AG04450 (cell line): ENCODE results near the gene TMC3. TPM values are rescaled to one million over a fixed set of nuclear protein-coding genes. Genes with fewer than 3 reads are reported as not detected.
"Not testable (repeated sequence)": the region's sequence is repeated elsewhere in the genome, so short reads cannot be mapped to it uniquely, and the experiment has no call there.

ENCODE experiments used
- CTCF ChIA-PET: fragments of 300-600, 350-600 bp; formaldehyde crosslinking; extraction: SDS; loops from one replicate; lab custom pipeline; 2022; ENCODE audit warnings: antibody characterized with exemption, inconsistent platforms; lab: Charles Lee
- POLR2A ChIA-PET: fragments of 350-600 bp; formaldehyde crosslinking; extraction: SDS; loops from one replicate; lab custom pipeline; 2021; ENCODE audit warnings: antibody characterized with exemption, inconsistent platforms; lab: Yijun Ruan, JAX
- DNase-seq: peaks from one replicate; pipeline ENCODE4 v3.0.0-alpha.2; 2011; ENCODE audit warnings: low read depth, low spot score
- H3K27ac ChIP-seq: one replicate; pipeline ENCODE4 v1.5.1; 2012; ENCODE audit warnings: low read depth, low read length, control low read depth
- H3K27me3 ChIP-seq: one replicate; pipeline ENCODE4 v1.6.0; 2012; ENCODE audit warnings: low read length; ENCODE audit not compliant: control insufficient read depth, insufficient read depth
- H3K4me3 ChIP-seq: 2 replicates; pipeline ENCODE4 v1.5.1; 2011; ENCODE audit warnings: mild to moderate bottlenecking, low read depth, low read length, control low read depth
- H3K9me3 ChIP-seq: 2 replicates; pipeline ENCODE4 v1.5.1; 2012; ENCODE audit warnings: low read length; ENCODE audit not compliant: control insufficient read depth, insufficient read depth
- CTCF ChIP-seq: IDR thresholded peaks from 2 replicates; pipeline ENCODE4 v1.5.1; 2011; ENCODE audit warnings: low read depth, low read length, control low read depth, inconsistent platforms
- polyA plus RNA-seq: library from polyadenylated mRNA; depleted of rRNA; stranded (reverse); fragments of >200 nt; gene quantifications from 2 replicates; pipeline ENCODE4 v1.2.3, GENCODE V29; 2011

The TMC3 gene
- polyA plus RNA-seq, 1 experiment: not detected

GRCh38 chr15:81349271-81349670, 24.7 kb downstream of the TMC3 start:
- H3K27ac ChIP-seq: no peak overlapping the region
- ChIA-PET POLR2A (no interaction called here), CTCF (no interaction called here)
- no peak overlapping the region for H3K4me3 ChIP-seq
- no peaks in the 10 kb centered on the region for H3K9me3 ChIP-seq
- TF ChIP-seq CTCF: no peak
- DNase-seq: no peak
- peaks cover 6% of the 10 kb centered on the region for H3K27me3 ChIP-seq

GRCh38 chr15:81348691-81349090, 25.3 kb downstream of the TMC3 start:
- H3K27me3 ChIP-seq: peaks cover 11% of the 10 kb centered on the region
- CTCF ChIA-PET, POLR2A ChIA-PET, H3K27ac ChIP-seq, DNase-seq, H3K4me3 ChIP-seq, H3K9me3 ChIP-seq: not testable (repeated sequence)

- Histone ChIP-seq H3K27me3 (peaks cover 12% of the 10 kb centered on the region), H3K4me3 (no peak overlapping the region), H3K9me3 (no peaks in the 10 kb centered on the region), H3K27ac (no peak overlapping the region)
- TF ChIP-seq CTCF: no peak
- CTCF ChIA-PET: no interaction called here
- no peak for DNase-seq
- POLR2A ChIA-PET: no interaction called here
These were observed 26.1 kb downstream of the TMC3 start for GRCh38 chr15:81347910-81348309.

GRCh38 chr15:81346611-81347010, 27.4 kb downstream of the TMC3 start:
- no peak for TF ChIP-seq CTCF
- ChIA-PET CTCF (no interaction called here), POLR2A (no interaction called here)

GRCh38 chr15:81343371-81343770, 30.6 kb downstream of the TMC3 start:
- POLR2A ChIA-PET: interaction anchor here (0.7 kb wide), 1 partner anchor 77 kb away, joined by 3 read pairs; no protein-coding TSS in a partner anchor
- H3K27me3 ChIP-seq: peaks cover 12% of the 10 kb centered on the region
- H3K4me3 ChIP-seq: no peak overlapping the region
- no peak overlapping the region for H3K27ac ChIP-seq
- H3K9me3 ChIP-seq: no peaks in the 10 kb centered on the region
- CTCF ChIA-PET: interaction anchor here (0.6 to 1.2 kb wide), 2 partner anchors 57 to 68 kb away, joined by 3 to 5 read pairs; no protein-coding TSS in a partner anchor
- TF ChIP-seq CTCF: no peak
- no peak for DNase-seq

More at GRCh38 chr15:81346611-81347010, 27.4 kb downstream of the TMC3 start:
- H3K27me3 ChIP-seq: peaks cover 12% of the 10 kb centered on the region
- H3K27ac ChIP-seq: no peak overlapping the region
- no peak for DNase-seq
- no peak overlapping the region for H3K4me3 ChIP-seq
- no peaks in the 10 kb centered on the region for H3K9me3 ChIP-seq
